Endothelial cell of umbilical vein (primary cell): ENCODE data around the gene ABCA2.

Source experiments
- CTCF ChIP-seq, 2 donors: IDR thresholded peaks; 1 replicate in 1 of 2; 2 replicates in 1 of 2; pipeline ENCODE4 v1.5.1; 2011; ENCODE audit warnings: low read length in 2 of 2, mild to moderate bottlenecking in 2 of 2, moderate library complexity in 2 of 2, control low read depth in 1 of 2, inconsistent platforms in 1 of 2, low read depth in 1 of 2; ENCODE audit not compliant: insufficient read depth in 1 of 2; ENCODE audit errors: extremely low read depth in 1 of 2
- POLR2A ChIP-seq: IDR thresholded peaks from 2 replicates; pipeline ENCODE4 v1.6.1; 2012; ENCODE audit warnings: low read depth, mild to moderate bottlenecking, control low read depth, low read length

DNA sequence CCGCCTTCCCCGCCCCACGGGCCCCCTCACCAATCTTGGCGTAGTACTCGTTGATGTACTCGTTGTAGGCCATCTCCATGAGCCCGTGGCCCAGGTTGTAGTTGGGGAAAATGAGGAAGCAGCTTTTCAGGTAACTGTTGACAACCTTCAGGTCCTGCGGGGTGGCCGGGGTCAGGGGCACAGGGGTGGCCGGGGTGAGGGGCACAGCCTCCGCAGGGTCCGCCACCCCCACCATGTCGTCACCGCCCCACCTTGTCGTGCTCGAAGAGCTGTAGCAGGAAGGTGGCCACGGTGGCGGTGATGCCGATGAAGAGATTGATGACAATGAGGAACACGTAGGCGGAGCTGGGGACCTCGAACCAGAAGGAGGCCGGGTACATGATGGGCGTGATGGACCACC, 16.9 kb downstream of the ABCA2 start:
- no peak for TF ChIP-seq CTCF (IDR thresholded peaks at IDR 0.05; ENCODE audit: extremely low read depth in 1 of 2, insufficient read depth in 1 of 2, low read depth in 1 of 2, low read length in 2 of 2)
- no peak for TF ChIP-seq POLR2A
